ENCODE data around the gene DCHS1.

DCHS1 gene

GRCh38 chr11:6657346-6657745, 1.7 kb upstream of the DCHS1 start:
- H3K27me3 ChIP-seq (replicated peaks; ENCODE audit: control insufficient read depth, insufficient read depth, low read length, poor library complexity, severe bottlenecking), result no peaks in the 10 kb centered on the region
- H3K4me3 ChIP-seq (ENCODE audit: insufficient read depth, low read depth, low read length, poor library complexity, severe bottlenecking), result no peak overlapping the region
- no peak overlapping the region for H3K27ac ChIP-seq (ENCODE audit: insufficient read depth, low read length, poor library complexity, severe bottlenecking)
- H3K9me3 ChIP-seq (ENCODE audit: control insufficient read depth, low read length), result no peaks in the 10 kb centered on the region
- H3K4me1 ChIP-seq (ENCODE audit: control insufficient read depth, insufficient read depth, low read length, poor library complexity, severe bottlenecking), result no peaks in the 10 kb centered on the region
- no peaks in the 10 kb centered on the region for H3K36me3 ChIP-seq (ENCODE audit: control insufficient read depth, insufficient read depth, low read length)
- DNase-seq, result no peak

- Histone ChIP-seq H3K4me1 (ENCODE audit: control insufficient read depth, insufficient read depth, low read length, poor library complexity, severe bottlenecking) (no peaks in the 10 kb centered on the region), H3K27me3 (replicated peaks; ENCODE audit: control insufficient read depth, insufficient read depth, low read length, poor library complexity, severe bottlenecking) (no peaks in the 10 kb centered on the region), H3K4me3 (ENCODE audit: insufficient read depth, low read depth, low read length, poor library complexity, severe bottlenecking) (no peak overlapping the region), H3K9me3 (ENCODE audit: control insufficient read depth, low read length) (no peaks in the 10 kb centered on the region), H3K27ac (ENCODE audit: insufficient read depth, low read length, poor library complexity, severe bottlenecking) (no peak overlapping the region), H3K36me3 (ENCODE audit: control insufficient read depth, insufficient read depth, low read length) (no peaks in the 10 kb centered on the region)
- no peak for DNase-seq
Measured at GRCh38 chr11:6656936-6657335, 1.3 kb upstream of the DCHS1 start.

GRCh38 chr11:6656584-6656915, 941 bp upstream of the DCHS1 start:
- no peaks in the 10 kb centered on the region for H3K27me3 ChIP-seq (replicated peaks; ENCODE audit: control insufficient read depth, insufficient read depth, low read length, poor library complexity, severe bottlenecking)
- DNase-seq, result no peak
- H3K4me3 ChIP-seq (ENCODE audit: insufficient read depth, low read depth, low read length, poor library complexity, severe bottlenecking), result no peak overlapping the region
- H3K27ac ChIP-seq (ENCODE audit: insufficient read depth, low read length, poor library complexity, severe bottlenecking), result no peak overlapping the region
- no peaks in the 10 kb centered on the region for H3K9me3 ChIP-seq (ENCODE audit: control insufficient read depth, low read length)
- H3K4me1 ChIP-seq (ENCODE audit: control insufficient read depth, insufficient read depth, low read length, poor library complexity, severe bottlenecking), result no peaks in the 10 kb centered on the region
- H3K36me3 ChIP-seq (ENCODE audit: control insufficient read depth, insufficient read depth, low read length), result no peaks in the 10 kb centered on the region

GRCh38 chr11:6655020-6655789, 404 bp downstream of the DCHS1 start:
- no peaks in the 10 kb centered on the region for H3K27me3 ChIP-seq (replicated peaks; ENCODE audit: control insufficient read depth, insufficient read depth, low read length, poor library complexity, severe bottlenecking)
- no peaks in the 10 kb centered on the region for H3K36me3 ChIP-seq (ENCODE audit: control insufficient read depth, insufficient read depth, low read length)
- no peaks in the 10 kb centered on the region for H3K9me3 ChIP-seq (ENCODE audit: control insufficient read depth, low read length)
- H3K27ac ChIP-seq (ENCODE audit: insufficient read depth, low read length, poor library complexity, severe bottlenecking), result peak overlapping the region; percentile 35
- H3K4me1 ChIP-seq (ENCODE audit: control insufficient read depth, insufficient read depth, low read length, poor library complexity, severe bottlenecking), result no peaks in the 10 kb centered on the region
- no peak for DNase-seq
- peak overlapping the region; percentile 53 for H3K4me3 ChIP-seq (ENCODE audit: insufficient read depth, low read depth, low read length, poor library complexity, severe bottlenecking)

DNA sequence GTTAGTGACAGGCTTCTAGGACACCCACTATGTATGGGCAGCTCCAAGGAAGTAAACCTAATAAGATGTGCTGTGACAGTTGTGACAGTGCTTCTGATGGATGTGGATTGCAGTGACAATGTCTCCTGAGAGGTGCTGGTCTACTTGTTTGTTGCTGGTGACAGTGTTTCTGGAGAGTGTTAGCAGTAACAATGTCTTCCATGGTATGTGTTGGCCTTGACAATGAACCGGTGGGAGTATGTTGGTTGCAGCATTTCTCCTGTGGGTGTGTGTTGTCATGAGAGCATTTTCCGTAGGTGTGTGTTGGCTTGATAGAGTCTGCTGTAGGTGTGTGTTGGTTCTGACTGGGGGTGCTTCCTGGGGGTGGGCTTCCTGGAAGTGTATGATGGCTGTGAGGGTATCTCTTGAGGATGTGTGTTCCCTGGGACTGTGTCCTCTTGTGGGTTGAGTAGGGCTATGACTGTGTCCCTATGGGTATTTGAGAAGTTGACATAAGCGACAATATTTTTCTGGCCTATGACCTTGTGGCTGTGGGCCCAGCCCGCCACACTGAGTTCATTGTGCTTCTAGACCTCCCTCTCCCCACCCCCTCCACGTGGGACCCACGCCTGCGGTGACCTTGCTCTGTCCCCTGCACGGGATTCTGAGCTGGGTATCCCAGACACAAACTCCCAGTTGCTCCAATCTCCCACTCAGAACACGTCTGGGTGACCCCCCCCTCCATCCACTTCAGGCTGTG, 1.2 kb downstream of the DCHS1 start:
- Histone ChIP-seq H3K9me3 (ENCODE audit: control insufficient read depth, low read length) (no peaks in the 10 kb centered on the region), H3K4me3 (ENCODE audit: insufficient read depth, low read depth, low read length, poor library complexity, severe bottlenecking) (peak overlapping the region; percentile 53), H3K27ac (ENCODE audit: insufficient read depth, low read length, poor library complexity, severe bottlenecking) (no peak overlapping the region), H3K36me3 (ENCODE audit: control insufficient read depth, insufficient read depth, low read length) (no peaks in the 10 kb centered on the region), H3K27me3 (replicated peaks; ENCODE audit: control insufficient read depth, insufficient read depth, low read length, poor library complexity, severe bottlenecking) (no peaks in the 10 kb centered on the region), H3K4me1 (ENCODE audit: control insufficient read depth, insufficient read depth, low read length, poor library complexity, severe bottlenecking) (no peaks in the 10 kb centered on the region)
- DNase-seq, result no peak

DNA sequence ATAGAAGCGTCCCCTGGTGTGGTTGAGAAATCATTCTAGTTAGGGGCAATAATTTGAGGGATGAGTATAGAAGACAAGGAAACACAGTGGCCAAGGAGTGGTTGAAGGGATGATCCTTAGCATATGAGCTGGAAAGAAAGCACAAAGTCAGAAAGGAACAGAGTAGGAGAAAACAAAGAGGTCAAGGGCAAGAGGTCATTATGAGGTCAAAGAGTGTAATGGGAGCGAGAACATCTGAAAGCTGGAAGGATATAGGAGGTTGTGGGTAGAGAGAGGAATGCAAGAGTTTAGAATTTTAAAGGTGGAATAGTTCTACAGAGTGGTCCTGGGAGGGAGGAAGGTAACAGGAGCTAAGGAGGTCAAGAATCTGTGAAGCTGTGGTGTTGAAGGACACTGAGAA, 2.0 kb downstream of the DCHS1 start:
- H3K36me3 ChIP-seq (ENCODE audit: control insufficient read depth, insufficient read depth, low read length), result no peaks in the 10 kb centered on the region
- DNase-seq, result no peak
- H3K27ac ChIP-seq (ENCODE audit: insufficient read depth, low read length, poor library complexity, severe bottlenecking), result no peak overlapping the region
- H3K4me1 ChIP-seq (ENCODE audit: control insufficient read depth, insufficient read depth, low read length, poor library complexity, severe bottlenecking), result no peaks in the 10 kb centered on the region
- no peaks in the 10 kb centered on the region for H3K9me3 ChIP-seq (ENCODE audit: control insufficient read depth, low read length)
- no peaks in the 10 kb centered on the region for H3K27me3 ChIP-seq (replicated peaks; ENCODE audit: control insufficient read depth, insufficient read depth, low read length, poor library complexity, severe bottlenecking)
- H3K4me3 ChIP-seq (ENCODE audit: insufficient read depth, low read depth, low read length, poor library complexity, severe bottlenecking), result no peak overlapping the region

GRCh38 chr11:6653097-6653496, 2.5 kb downstream of the DCHS1 start:
- no peaks in the 10 kb centered on the region for H3K27me3 ChIP-seq (replicated peaks; ENCODE audit: control insufficient read depth, insufficient read depth, low read length, poor library complexity, severe bottlenecking)
- H3K4me1 ChIP-seq (ENCODE audit: control insufficient read depth, insufficient read depth, low read length, poor library complexity, severe bottlenecking), result no peaks in the 10 kb centered on the region
- no peak overlapping the region for H3K4me3 ChIP-seq (ENCODE audit: insufficient read depth, low read depth, low read length, poor library complexity, severe bottlenecking)
- H3K36me3 ChIP-seq (ENCODE audit: control insufficient read depth, insufficient read depth, low read length), result no peaks in the 10 kb centered on the region
- H3K27ac ChIP-seq (ENCODE audit: insufficient read depth, low read length, poor library complexity, severe bottlenecking), result no peak overlapping the region
- H3K9me3 ChIP-seq (ENCODE audit: control insufficient read depth, low read length), result no peaks in the 10 kb centered on the region
- no peak for DNase-seq

DNA sequence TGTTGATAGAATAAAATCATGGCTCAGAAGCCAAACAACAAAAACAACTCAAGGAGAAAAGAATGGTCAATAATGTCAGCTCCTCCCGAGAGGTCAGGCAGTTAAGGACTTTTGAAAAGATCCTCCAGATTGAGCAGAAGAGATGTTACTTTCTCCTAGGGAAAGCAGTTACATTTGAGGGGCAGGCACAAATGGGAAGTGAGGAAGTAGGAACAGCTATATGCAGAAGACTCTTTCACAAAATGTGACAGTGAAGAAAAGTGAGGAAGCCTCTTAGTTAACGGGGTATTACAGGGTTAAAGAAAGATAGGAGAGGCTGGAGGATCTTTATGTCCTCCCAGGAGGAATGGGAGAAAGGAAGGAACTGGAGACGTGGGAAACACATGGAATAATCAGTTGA, 3.4 kb downstream of the DCHS1 start:
- Histone ChIP-seq H3K4me1 (ENCODE audit: control insufficient read depth, insufficient read depth, low read length, poor library complexity, severe bottlenecking) (peaks cover 9% of the 10 kb centered on the region), H3K27me3 (replicated peaks; ENCODE audit: control insufficient read depth, insufficient read depth, low read length, poor library complexity, severe bottlenecking) (no peaks in the 10 kb centered on the region), H3K9me3 (ENCODE audit: control insufficient read depth, low read length) (no peaks in the 10 kb centered on the region), H3K27ac (ENCODE audit: insufficient read depth, low read length, poor library complexity, severe bottlenecking) (no peak overlapping the region), H3K36me3 (ENCODE audit: control insufficient read depth, insufficient read depth, low read length) (no peaks in the 10 kb centered on the region), H3K4me3 (ENCODE audit: insufficient read depth, low read depth, low read length, poor library complexity, severe bottlenecking) (no peak overlapping the region)
- DNase-seq, result no peak

- Histone ChIP-seq H3K4me3 (ENCODE audit: insufficient read depth, low read depth, low read length, poor library complexity, severe bottlenecking) (no peak overlapping the region), H3K4me1 (ENCODE audit: control insufficient read depth, insufficient read depth, low read length, poor library complexity, severe bottlenecking) (peaks cover 21% of the 10 kb centered on the region), H3K27me3 (replicated peaks; ENCODE audit: control insufficient read depth, insufficient read depth, low read length, poor library complexity, severe bottlenecking) (no peaks in the 10 kb centered on the region), H3K9me3 (ENCODE audit: control insufficient read depth, low read length) (no peaks in the 10 kb centered on the region), H3K36me3 (ENCODE audit: control insufficient read depth, insufficient read depth, low read length) (no peaks in the 10 kb centered on the region), H3K27ac (ENCODE audit: insufficient read depth, low read length, poor library complexity, severe bottlenecking) (no peak overlapping the region)
- DNase-seq, result no peak
Measured at GRCh38 chr11:6650980-6651379, 4.6 kb downstream of the DCHS1 start.

GRCh38 chr11:6650104-6650503, 5.5 kb downstream of the DCHS1 start:
- Histone ChIP-seq H3K4me3 (ENCODE audit: insufficient read depth, low read depth, low read length, poor library complexity, severe bottlenecking) (no peak overlapping the region), H3K36me3 (ENCODE audit: control insufficient read depth, insufficient read depth, low read length) (no peaks in the 10 kb centered on the region), H3K27ac (ENCODE audit: insufficient read depth, low read length, poor library complexity, severe bottlenecking) (no peak overlapping the region), H3K9me3 (ENCODE audit: control insufficient read depth, low read length) (no peaks in the 10 kb centered on the region), H3K27me3 (replicated peaks; ENCODE audit: control insufficient read depth, insufficient read depth, low read length, poor library complexity, severe bottlenecking) (no peaks in the 10 kb centered on the region), H3K4me1 (ENCODE audit: control insufficient read depth, insufficient read depth, low read length, poor library complexity, severe bottlenecking) (peaks cover 28% of the 10 kb centered on the region)
- no peak for DNase-seq

All from effector memory CD4-positive, alpha-beta T cell (primary cell).